ENCODE data around the gene NLGN4Y.

GRCh38 chrY:14628208-14628607 lies 103.9 kb downstream of the NLGN4Y start:
- TF ChIP-seq, protein P1, sequence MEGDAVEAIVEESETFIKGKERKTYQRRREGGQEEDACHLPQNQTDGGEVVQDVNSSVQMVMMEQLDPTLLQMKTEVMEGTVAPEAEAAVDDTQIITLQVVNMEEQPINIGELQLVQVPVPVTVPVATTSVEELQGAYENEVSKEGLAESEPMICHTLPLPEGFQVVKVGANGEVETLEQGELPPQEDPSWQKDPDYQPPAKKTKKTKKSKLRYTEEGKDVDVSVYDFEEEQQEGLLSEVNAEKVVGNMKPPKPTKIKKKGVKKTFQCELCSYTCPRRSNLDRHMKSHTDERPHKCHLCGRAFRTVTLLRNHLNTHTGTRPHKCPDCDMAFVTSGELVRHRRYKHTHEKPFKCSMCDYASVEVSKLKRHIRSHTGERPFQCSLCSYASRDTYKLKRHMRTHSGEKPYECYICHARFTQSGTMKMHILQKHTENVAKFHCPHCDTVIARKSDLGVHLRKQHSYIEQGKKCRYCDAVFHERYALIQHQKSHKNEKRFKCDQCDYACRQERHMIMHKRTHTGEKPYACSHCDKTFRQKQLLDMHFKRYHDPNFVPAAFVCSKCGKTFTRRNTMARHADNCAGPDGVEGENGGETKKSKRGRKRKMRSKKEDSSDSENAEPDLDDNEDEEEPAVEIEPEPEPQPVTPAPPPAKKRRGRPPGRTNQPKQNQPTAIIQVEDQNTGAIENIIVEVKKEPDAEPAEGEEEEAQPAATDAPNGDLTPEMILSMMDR (conservative IDR thresholded peaks at IDR 0.05) = no peak
- TF ChIP-seq EZH2 (IDR thresholded peaks at IDR 0.05; ENCODE audit: low read depth) = no peak

Data from PC-9 (cell line).